ENCODE data around the gene STMND1.

DNA sequence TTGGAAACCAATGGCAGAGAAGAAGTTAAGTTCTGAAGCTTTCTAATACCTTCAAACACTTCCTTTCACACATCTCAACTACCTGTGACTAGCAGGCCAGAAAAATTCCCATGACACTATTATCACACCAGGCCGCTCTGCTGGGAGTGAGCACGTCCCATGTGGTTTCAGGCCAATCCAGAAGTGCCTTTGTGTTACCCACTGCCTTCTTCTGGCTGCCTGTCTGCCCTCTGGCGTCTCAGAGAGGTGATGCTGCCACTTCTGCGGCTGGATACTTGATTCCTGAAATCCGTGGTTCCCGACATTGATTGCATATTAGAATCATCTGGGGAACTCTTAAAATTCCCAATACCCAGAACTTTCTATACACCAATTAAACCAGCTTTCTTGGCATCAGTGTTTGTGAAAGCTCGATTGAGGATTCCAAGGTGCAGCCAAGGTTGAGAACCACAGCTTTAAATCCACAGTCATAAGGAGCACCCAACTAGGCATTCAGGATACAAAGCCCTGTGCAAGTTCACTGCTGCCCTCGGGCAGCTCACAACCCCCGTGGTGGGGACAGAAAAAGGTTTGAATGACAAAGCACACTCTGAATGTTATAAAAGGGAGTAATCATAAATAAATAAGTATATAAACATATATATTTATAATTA is 65.6 kb downstream of the STMND1 start:
- TF ChIP-seq, protein P1, sequence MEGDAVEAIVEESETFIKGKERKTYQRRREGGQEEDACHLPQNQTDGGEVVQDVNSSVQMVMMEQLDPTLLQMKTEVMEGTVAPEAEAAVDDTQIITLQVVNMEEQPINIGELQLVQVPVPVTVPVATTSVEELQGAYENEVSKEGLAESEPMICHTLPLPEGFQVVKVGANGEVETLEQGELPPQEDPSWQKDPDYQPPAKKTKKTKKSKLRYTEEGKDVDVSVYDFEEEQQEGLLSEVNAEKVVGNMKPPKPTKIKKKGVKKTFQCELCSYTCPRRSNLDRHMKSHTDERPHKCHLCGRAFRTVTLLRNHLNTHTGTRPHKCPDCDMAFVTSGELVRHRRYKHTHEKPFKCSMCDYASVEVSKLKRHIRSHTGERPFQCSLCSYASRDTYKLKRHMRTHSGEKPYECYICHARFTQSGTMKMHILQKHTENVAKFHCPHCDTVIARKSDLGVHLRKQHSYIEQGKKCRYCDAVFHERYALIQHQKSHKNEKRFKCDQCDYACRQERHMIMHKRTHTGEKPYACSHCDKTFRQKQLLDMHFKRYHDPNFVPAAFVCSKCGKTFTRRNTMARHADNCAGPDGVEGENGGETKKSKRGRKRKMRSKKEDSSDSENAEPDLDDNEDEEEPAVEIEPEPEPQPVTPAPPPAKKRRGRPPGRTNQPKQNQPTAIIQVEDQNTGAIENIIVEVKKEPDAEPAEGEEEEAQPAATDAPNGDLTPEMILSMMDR (IDR thresholded peaks at IDR 0.05), result no peak
- TF ChIP-seq EZH2 (IDR thresholded peaks at IDR 0.05; ENCODE audit: borderline replicate concordance, insufficient read depth, low read depth, low read length, poor library complexity, severe bottlenecking), result no peak

Data from B cell (primary cell).